HG02973 (cell line): ENCODE results near the gene NCR2.

Source experiments
- ATAC-seq: cut with Tn5 transposase; IDR thresholded peaks from one replicate; pipeline ENCODE4 v1.9.1; 2021; ENCODE audit warnings: moderate library complexity; ENCODE audit not compliant: unreplicated experiment

Gene NCR2

DNA sequence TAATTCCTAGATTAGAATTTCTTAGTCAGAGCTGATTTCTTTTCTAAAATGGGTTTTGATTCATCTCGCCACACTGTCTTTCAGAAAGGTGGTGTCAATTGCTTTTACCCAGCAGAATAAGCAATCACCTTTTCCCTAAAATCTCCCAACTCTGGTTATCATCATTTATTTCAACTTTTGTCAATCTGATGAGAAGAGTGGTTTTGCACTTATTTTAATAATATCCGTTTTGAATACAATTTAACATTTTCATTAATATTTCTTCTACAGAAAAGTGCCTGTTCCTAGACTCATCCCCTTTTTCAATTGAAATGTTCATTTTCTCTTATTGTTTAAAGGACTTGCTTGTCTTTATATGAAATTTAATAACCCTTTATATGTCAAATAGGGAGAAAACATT, 8.2 kb upstream of the NCR2 start:
- no peak for ATAC-seq

DNA sequence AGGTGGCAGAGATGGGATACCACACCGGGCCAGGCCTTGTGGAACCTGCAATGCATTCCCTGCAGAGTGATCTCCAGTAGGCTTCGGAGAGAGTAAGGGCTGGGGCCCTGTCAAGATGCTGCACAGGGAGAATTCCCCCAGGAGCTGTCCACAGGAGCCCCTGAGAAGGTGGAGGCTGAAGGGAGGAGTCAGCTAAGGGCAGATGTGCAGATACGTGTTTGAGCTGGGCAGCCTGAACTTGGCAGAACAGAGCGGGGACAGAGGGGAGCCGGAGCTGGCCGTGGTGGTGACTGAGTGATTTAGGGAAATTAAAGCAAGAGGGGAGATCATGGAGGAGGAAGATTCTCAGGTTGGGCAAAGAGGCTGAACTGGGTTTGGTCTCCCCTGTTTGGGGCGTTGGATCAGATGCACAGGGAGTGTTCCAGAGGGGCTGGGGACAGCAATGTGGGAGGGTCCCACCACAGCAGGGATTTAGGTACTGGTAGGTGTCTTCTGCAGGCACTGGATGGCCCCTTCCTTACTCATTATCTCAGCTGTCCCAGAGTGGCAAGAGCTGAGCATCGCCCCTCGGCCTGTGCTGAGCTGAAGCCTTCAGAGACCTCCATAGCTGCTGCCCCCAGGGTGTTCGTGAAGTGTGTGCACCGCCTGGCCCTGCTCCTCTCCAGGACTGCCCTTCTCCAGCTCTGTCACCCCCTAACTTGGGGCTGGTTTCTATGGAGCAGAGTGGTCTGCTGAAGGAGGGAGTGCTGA, 3.8 kb upstream of the NCR2 start:
- no peak for ATAC-seq

DNA sequence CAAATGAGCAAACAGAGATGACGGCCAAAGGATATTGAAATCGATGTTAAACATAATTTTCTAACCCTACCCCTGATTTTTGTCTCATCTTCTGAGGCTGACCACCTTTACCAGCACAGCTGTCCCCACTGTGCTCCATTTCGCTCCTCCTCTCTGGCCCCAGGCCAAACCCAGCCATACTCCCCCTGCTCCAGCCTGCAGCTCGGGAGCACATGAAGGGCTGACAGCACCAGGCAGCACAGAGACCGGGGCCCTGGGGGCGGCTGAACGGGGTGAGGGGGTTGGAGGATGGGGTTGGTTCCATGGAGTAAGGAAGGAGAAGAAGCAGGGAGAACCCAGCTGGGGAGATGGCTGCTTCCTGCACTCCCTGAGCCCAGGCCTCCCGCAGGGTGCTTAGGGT, 3.2 kb upstream of the NCR2 start:
- ATAC-seq: no peak

DNA sequence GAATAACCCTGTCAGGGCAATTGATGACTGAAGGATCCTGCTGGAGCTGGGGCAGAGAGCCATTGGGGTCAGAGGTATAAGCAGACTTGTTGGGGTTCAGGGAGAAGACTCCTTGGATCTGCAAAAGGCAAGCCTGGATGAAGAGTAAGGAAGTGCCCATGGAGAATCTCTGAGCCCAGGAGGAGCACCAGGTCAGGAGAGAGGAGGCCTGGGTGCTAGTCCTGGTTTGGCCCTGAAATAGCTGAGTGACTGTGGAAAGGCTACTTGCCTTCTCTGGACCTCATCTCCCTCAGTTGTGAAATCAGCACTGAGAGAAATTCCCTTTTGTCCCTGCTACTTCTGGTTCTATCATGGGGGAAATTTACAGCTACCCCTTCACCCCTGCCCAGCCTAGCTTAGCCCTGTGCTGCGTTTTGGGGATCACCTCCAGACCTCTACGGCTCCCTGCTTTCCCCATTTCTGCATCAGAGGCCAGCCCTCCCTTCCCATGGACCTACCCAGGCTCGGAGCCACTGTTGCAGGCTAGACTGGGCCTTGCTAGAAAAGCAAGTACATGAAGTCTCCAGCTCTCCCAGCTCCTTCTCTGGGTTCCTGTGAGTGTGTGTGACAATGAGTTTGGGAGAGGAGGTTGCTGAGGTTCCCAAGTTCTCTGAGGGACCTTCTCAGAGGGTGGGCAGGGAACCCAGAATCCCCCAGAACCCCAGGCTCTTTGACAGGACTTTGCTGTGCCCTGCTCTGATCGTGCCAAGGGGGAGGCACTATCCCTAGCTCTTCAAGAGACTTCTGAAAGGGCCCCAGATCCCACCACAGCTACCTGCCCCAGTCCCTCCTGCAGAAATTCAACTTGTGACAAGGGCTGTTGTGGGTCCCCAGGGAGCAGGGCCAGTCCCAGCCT, 2.3 kb upstream of the NCR2 start:
- ATAC-seq: no peak

DNA sequence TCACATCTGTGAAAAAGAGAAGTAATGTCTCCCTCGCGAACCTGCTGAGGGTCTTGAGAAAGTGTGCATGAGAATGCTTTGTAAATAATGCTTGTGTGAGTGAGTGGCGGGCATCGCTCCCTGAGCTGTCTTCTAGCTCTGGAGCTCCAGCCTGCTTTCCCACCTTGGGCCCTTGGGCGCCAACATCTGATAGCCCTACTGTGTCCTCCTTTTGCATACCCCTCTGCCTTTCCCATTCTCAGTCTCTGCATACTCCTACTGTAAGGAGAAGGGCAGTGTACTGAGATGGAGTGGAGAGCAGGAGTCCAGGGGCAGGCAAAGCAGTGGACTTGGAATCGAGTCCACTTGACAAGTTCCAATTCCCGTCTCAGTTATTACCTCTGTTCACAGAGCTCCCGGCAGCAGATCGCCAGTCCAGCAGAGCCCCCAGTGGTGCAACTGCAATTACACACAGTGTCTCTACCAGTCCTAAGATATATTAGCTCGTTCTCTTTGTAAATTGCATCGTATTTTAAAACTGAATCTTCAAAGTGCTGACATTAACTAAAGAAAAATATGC, 847 bp upstream of the NCR2 start:
- ATAC-seq: no peak

DNA sequence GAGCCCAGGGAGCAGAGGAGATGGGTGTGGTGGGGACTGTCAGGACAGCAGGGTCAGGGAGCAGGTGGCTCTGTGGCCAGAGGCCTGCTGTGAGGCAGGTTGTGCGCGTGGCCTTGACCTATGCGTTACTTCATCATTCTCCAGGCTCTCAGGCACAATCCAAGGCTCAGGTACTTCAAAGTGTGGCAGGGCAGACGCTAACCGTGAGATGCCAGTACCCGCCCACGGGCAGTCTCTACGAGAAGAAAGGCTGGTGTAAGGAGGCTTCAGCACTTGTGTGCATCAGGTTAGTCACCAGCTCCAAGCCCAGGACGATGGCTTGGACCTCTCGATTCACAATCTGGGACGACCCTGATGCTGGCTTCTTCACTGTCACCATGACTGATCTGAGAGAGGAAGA, 535 bp downstream of the NCR2 start:
- no peak for ATAC-seq

DNA sequence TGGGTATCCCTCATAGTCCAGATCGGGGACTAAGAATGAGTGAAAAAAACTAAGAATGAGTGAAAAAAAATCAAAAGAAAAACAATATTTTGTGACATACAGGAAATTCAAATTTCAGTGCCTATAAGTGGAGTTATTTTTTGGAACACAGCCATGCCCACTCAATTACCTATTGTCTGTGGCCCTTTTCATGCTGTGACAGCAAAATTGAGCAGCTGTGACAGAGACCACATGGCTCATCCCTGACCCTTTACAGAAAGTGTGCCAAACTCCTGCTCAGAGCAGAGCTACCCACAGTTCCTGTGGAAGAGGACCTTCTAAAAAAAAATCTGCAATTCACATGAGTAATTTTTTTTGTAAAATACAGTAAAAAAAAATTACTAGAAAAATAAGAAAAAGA, 1.4 kb downstream of the NCR2 start:
- ATAC-seq: no peak

DNA sequence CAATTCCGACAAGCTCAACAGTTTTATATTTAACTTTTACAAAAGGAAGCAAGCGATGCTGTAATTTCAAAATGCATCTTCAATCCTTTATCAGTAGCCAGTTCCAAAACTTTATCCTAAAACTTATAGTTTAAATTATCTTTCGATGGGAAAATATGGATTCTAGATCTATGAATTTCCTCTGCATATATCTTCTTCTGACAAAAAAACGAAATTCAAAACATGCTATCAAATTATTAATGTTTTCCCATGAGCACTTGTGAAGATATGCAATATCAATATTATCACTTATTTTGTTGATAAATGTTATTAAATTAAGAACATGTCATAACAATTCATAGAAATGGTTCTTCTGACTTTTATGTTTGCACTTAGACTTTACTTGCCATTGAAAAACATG, 2.3 kb downstream of the NCR2 start:
- no peak for ATAC-seq

DNA sequence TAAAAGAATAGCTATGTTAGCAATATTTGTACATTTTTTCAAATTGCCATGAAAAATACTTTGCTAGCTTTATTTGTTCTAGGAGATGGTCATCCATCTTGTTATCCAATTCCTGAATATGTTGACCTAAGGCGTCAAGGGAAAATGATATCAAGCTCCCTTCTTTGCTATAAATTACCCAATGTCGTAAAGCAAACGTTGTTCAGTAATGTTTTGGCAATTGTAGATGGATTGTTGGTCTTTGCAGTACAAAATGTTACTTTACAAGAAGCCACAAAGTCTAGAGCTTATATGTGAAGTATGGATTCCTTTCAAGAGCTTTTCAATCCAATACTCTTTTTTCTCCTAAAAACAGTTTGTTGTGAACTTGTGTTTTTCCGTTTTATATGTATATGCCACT, 3.3 kb downstream of the NCR2 start:
- ATAC-seq: no peak

DNA sequence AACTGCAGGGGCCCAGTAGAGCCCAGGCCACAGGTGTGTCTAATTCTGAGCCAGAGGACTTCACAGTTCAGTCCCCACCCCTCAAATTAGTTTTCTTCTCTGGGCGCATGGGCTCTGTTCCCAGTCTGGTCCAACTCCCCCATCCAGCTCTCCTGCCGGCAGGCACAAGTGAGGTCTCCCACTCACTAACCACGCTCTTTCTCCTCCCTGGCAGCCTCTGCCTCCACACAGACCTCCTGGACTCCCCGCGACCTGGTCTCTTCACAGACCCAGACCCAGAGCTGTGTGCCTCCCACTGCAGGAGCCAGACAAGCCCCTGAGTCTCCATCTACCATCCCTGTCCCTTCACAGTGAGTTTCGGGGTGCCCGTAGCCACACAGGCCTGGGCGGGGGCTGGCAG, 6.2 kb downstream of the NCR2 start:
- no peak for ATAC-seq

DNA sequence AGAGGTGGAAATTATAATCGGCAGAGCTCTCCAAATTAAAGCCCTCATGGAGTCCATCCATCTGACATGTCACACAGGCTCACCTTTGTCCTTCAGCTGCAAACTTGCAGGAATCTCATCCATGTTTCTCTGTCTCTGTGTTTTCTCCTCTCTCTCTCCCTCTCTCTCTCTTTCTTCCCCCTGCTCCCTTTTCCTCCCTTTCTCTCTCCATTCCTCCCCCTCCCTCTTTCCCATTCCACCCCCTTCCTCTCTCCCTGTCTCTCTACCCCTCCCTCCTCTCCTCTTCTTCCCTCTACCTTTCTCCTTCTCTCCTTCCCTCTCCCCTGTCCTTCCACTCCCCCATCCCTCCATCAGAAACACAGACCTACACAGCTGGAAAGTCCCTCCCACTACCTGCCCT, 6.8 kb downstream of the NCR2 start:
- ATAC-seq: no peak

DNA sequence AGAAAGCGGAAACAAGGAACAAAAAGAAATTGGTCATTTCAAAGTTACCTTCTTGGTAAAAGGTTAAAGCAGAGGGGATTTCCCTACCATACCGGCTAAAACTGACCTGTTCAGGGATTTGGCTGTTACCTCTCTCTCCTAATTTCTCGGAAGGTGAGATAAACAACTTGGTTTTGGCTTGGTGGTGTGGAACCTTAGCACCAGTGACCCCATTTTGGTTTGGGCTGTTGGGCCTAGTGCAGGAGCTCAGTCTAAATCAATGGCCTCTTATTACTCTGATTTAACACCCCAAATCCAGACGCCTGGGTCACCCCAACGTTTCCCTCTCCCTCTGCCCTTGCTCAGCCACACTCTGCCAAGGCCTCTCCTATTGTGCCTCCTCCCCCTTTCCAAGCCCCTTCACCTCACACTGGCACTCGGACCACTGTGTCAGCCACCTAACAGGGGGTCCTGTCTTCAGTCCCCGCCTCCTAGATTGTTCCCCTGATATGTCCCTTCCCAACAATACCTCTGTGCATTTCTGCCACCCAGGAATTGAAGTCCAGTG, 8.3 kb downstream of the NCR2 start:
- ATAC-seq: no peak

DNA sequence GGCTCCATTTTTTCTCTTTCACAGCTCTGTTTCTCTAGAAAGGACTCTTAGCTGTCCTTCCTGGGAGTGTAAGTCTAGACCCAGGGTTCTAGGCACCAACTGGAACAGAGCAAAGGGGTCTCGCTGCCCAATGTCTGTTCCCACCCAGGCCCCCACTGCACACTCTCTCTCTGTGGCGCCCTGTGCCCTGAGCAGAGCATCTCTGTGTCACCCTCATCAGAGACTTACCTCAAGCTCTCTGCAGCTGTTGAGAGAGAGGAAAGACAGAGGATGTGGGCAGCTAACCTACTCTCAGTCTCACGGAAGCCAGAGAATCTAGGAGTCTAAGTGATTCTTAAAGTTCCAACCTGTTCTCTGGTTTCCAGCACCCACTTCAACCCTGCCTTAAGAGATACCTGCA, 9.5 kb downstream of the NCR2 start:
- no peak for ATAC-seq

DNA sequence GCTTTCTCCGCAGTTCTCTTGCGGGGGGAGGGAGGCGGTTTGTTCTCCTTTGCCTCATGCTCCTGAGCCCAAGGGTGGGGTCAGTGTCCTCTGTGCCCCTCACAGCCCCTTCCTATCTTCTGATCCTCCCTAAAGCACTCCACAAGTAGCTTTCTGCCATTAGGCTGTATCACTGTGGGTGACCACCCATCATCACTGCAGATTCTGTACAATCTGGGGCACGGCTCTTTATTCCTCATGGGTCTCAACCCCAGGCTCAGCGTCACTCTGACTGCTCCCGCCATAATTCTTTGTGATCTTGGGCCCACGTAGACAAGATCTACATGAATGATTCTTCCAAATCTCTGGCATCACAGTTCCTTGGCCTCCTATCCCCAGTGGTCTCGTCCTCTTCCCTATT, 10.5 kb downstream of the NCR2 start:
- no peak for ATAC-seq

DNA sequence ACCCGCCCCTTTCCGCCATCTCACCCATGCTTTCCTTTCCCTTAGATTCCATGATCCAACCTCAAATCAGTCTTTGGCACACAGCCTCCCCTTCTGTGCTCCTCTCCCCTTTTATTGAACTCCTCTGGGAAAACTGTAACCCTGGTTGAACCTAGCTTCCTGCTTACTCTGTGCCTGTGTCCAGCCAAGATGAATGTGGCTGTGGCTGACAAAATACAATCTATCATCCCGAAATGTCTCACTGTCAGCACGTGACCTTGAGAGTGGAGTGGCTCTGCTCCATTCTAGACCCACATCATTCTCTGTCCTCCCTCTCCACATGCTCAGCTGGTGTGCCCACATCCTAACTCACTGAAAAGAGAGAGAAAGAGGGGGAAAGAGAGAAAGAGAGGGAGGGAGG, 11.0 kb downstream of the NCR2 start:
- no peak for ATAC-seq

DNA sequence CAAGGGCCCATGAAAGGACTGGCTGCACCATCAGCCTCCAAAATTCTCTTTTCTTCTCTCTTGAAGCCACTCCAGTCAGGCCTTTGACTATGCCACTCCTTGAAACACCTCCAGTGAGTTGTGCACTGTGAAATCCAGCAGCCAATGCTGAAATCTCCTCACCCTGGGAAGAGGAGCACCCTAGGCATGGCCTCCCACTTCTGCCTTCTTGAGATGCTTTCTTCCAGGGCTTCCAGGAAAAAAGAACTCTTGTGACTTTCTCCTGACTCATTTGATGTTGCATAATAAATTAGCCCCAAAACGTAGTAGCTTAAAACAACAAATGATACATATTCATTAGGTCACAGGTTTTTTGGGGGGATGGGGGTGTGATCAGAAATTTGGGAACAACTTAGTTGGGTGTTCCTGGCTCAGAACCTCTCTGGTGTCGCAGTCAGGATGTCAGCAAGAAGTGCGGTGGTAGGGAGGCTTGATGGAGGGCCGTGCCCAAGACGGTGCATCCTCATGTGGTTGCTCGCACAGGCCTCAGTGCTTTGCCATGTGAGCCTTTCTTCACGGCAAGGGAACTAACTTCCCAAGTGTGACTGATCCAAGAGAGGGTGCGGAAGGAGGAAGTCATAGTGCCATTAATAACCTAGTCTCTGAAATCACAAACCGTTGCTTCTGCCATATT, 12.1 kb downstream of the NCR2 start:
- ATAC-seq: no peak

DNA sequence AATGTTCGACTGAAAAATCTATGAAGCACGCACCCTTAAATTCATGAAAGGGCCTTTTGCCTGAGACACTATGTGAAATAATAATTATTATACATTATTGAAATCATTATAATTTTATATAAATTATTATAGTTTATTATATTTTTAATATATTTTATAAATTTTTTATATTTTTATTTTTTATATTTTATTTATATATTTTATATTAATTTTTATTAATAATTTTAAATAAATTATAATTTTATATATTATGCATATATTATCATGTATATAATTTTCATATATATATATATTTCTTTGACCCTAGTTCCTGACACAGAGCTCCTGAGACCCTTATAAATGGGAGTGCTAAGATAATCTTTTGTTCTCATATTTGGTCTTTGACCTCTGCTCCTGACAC, 13.5 kb downstream of the NCR2 start:
- ATAC-seq: no peak

DNA sequence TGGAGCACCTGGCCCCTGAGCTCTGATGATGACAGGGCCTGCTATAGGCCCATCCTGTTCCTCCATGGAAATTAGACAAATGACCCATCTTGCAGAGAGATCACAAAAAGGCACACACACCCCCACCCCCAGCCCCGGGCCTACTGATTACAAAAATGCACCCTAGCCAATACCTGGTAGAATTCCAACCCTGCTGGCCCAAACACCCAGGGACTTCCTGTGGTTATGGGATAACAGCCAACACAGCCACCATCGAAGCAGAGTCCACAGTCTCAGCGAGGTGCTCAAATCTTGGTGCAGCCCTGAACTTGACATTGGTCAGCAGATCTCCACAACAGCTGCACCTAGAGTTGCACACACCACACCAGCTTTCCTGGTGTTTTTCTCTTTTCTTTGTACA, 17.0 kb downstream of the NCR2 start:
- no peak for ATAC-seq

DNA sequence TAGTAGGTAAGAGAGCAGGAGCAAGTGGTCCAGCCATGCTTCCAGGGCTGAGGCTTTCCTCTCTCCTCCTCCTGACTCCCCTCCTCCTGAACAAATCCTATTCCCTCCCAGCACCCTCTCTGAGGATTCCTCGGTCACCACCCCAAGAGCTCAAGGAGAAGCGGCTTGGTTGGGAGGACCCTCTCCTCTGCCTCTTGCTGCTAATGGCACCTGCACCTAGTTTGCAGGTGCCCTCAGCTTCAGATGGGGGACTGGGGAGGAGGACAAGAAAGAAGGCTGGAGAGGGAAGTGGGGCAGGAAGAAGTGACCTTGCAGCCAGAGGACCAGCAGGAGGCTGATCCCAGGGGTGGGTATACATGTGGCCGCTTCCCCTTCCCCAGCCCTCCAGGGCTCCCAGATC, 17.5 kb downstream of the NCR2 start:
- ATAC-seq: no peak

DNA sequence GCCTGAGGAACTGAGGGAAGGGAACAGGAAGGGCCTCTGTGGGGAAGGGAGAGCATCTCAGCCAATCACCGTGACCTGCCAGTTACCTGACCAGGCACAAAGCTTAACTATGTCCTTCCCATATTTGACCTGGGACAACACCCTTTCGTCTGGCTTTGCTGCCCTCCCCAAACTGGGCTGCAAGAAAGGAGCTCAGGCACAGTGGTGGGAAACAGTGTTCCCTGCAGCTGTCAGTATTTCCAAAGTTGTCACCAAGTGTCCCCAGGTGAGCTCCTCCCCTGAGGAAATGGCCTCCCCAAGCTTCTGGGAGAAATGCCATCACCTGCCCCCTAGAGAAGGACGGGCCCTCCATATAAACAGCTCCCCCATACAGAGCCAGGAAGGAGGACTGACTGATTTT, 17.9 kb downstream of the NCR2 start:
- no peak for ATAC-seq

DNA sequence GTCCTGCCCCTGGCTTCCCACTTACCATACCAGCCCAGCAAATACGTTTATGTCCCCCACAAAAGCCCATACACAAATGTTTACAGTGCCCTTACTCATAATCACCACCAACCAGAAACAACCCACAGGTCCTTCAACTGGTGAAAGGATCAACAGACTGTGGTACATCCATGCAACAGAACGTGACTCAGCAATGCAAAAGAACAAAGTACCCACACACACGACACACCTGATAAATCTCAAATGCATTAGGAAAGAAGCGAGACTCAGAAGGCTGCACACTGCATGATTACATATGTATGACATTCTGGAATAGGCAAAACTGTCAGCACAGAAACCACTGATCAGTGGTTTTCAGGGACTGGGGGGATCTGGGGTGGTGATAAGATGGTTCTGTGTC, 20.5 kb downstream of the NCR2 start:
- no peak for ATAC-seq
